ENCODE measurements around the gene F2R. TPM values are rescaled to one million over a fixed set of nuclear protein-coding genes. Genes with fewer than 3 reads are reported as not detected.

The F2R gene
- polyA plus RNA-seq, 3 donors = 54.1 to 77.0 (median 61.4) TPM

DNA sequence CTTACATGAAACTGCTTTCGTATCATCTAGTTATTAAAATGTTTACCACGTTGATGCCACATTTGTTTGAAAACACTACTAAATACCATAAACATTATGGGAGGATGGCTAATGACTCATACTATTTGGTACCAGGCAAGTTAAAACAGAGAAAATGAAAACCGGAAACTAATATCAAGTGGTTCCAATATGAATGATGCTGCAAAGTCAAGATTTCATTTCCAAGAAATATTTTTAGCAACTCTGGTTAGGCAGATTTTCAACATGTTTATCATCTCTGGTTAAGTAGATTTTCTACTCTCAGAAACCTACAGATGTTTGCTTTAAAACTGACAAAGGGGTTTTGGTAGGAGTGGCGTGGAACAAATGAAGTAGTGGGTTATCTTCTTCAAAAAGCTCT, 4.9 kb upstream of the F2R start:
- DNase-seq (ENCODE audit: extremely low read depth in 1 of 11, low read depth in 9 of 11, low spot score in 4 of 11) = no peak

DNA sequence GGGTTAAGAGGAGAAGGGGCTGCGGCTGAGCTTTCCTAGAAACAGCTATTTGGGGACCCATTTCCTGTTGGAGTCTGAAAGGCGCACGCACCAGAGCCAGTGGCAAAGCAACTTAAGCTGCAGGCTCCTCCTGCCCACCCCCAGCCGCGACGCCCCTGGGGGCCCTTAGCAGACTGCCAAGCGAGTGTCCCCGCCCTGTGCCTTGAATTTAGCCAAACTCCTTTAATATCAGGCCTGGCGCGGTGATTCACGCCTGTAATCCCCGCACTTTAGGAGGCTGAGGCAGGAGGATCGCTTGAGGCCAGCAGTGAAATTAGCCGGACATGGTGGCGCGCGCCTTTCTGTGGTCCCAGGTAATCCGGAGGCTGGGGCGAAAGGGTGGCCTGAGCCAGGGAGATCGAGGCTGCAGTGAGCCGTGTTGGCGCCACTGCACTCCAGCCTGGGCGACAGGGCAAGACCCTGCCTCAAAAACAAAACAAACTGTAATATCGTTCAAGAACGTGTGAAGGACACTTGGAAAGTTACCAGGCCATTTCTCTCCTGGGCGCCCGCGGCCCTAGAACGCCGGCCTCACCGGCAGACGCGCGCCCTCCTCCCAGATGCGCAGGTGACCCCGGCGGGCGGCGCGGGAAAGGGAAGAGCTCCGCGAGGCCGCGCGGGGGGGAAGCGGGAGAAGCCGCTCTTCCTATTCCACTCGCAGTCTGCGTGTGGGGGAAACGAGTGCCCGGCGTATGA, 1.0 kb upstream of the F2R start:
- peak in 2 of 11 donors; percentile 18 to 32 for DNase-seq (ENCODE audit: extremely low read depth in 1 of 11, low read depth in 9 of 11, low spot score in 4 of 11)

DNA sequence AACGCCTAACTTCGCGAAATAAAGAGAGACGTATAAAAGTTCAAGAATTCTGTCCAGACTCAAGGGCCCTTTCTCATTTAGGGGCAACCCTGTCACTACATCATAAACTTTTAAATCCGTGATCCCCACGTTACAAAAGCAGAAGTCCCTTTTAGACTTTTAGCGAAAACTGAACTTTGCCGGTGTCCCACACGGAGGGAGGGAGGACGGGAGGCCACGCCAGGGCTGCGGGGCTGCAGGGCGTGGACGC, 515 bp upstream of the F2R start:
- DNase-seq (ENCODE audit: extremely low read depth in 1 of 11, low read depth in 9 of 11, low spot score in 4 of 11) = peak in 3 of 11 donors; percentile 7 to 50 (median 10)

- DNase-seq (ENCODE audit: extremely low read depth in 1 of 11, low read depth in 9 of 11, low spot score in 4 of 11) = peak in 8 of 11 donors; percentile 17 to 47 (median 27)
These were observed 681 bp downstream of the F2R start for GRCh38 chr5:76716456-76717157.

- no peak for DNase-seq (ENCODE audit: extremely low read depth in 1 of 11, low read depth in 9 of 11, low spot score in 4 of 11)
These were observed 1.5 kb downstream of the F2R start for GRCh38 chr5:76717222-76718083.

- DNase-seq (ENCODE audit: extremely low read depth in 1 of 11, low read depth in 9 of 11, low spot score in 4 of 11) = no peak
These were observed 2.5 kb downstream of the F2R start for GRCh38 chr5:76718381-76718832.

DNA sequence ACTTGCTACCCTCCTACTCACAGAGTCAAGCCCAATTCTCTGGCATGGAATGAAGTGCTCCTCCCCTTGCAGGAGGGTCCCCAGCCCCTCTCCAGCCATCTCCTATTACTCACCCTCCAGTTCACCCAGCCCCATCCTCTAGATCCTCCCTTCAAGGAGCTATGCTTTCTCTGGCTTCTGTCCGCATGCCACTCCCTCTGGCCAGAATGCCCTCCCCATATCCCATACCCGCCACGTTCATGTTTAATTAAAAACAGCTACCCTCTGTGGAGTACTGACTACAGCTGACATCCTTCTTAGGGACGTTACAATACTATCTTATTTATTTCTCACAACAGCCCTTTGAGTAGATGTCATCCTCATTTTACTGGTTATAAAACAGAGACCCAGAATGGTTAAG, 3.0 kb downstream of the F2R start:
- DNase-seq (ENCODE audit: extremely low read depth in 1 of 11, low read depth in 9 of 11, low spot score in 4 of 11) = no peak

DNA sequence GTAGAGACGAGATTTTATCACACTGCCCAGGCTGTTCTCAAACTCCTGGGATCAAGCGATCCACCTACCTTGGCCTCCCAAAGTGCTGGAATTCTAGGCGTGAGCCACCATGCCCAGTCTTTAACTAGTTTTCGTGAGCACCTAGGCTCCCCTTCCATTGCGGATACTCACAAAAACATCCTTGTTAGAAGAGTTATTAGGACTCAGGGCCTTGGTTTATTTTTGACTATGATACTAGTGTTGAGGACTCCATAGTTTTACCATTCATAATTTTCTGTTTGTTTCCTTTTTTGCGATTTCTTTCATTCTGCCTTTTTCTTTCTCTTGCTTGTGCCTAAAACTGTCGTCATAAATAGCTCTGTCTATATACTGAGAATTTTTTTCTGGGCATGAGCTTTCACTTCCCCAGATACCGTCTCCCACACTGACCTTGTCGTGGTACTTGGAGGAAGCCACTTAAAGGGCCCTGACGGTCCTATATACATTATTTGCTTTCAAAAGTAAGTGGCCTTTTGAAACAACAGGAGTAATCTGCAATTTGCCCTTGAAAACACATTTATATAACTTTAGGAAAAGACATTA, 5.2 kb downstream of the F2R start:
- no peak for DNase-seq (ENCODE audit: extremely low read depth in 1 of 11, low read depth in 9 of 11, low spot score in 4 of 11)

DNA sequence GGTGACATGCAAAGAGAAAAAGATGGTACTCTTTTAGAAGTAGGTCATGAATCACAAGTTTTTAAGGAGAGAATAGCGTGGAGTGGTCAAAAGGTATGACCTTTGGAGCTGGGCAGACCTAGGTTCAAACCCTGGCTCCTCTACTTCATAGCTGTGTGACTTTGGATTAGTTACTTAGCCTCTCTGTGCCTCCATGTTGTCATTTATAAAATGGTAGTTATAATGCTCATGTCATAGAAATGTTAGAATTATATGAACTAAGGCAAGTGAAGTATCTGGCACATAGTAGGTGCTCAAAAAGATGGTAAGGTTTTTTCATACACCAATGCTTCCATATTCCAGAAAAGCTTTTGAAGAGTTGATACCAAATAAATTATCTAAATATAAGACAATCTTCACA, 7.3 kb downstream of the F2R start:
- no peak for DNase-seq (ENCODE audit: extremely low read depth in 1 of 11, low read depth in 9 of 11, low spot score in 4 of 11)

- DNase-seq (ENCODE audit: extremely low read depth in 1 of 11, low read depth in 9 of 11, low spot score in 4 of 11) = no peak
These were observed 8.0 kb downstream of the F2R start for GRCh38 chr5:76723906-76724305.

DNA sequence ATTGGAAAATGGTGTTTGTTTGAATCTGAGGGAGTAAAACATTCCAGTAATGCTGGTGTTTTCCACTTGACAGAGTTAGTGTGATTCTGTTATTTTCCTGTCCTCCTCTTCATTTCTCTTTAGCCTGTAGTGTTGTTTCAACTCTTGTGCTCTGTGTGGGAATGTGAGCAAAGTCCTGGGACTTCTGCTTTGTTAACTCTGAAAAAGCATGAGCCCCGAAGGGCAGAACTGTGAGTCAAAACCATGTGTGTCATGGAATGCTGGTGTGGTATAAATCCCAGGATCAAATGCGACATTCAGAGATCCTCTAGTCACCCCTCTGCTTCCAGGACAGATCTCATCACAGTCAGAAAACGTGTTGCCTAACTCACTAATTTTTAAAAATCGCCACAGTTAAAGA, 8.9 kb downstream of the F2R start:
- DNase-seq (ENCODE audit: extremely low read depth in 1 of 11, low read depth in 9 of 11, low spot score in 4 of 11) = peak in 1 of 11 donors; percentile 37

GRCh38 chr5:76728965-76729364, 13.0 kb downstream of the F2R start:
- DNase-seq (ENCODE audit: extremely low read depth in 1 of 11, low read depth in 9 of 11, low spot score in 4 of 11) = no peak

- DNase-seq (ENCODE audit: extremely low read depth in 1 of 11, low read depth in 9 of 11, low spot score in 4 of 11) = no peak
These were observed 13.7 kb downstream of the F2R start for GRCh38 chr5:76729373-76730290.

DNA sequence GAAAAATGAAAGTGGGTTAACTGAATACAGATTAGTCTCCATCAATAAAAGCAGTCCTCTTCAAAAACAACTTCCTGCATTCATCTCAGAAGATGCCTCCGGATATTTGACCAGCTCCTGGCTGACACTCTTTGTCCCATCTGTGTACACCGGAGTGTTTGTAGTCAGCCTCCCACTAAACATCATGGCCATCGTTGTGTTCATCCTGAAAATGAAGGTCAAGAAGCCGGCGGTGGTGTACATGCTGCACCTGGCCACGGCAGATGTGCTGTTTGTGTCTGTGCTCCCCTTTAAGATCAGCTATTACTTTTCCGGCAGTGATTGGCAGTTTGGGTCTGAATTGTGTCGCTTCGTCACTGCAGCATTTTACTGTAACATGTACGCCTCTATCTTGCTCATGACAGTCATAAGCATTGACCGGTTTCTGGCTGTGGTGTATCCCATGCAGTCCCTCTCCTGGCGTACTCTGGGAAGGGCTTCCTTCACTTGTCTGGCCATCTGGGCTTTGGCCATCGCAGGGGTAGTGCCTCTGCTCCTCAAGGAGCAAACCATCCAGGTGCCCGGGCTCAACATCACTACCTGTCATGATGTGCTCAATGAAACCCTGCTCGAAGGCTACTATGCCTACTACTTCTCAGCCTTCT, 16.6 kb downstream of the F2R start:
- DNase-seq (ENCODE audit: extremely low read depth in 1 of 11, low read depth in 9 of 11, low spot score in 4 of 11) = no peak

DNA sequence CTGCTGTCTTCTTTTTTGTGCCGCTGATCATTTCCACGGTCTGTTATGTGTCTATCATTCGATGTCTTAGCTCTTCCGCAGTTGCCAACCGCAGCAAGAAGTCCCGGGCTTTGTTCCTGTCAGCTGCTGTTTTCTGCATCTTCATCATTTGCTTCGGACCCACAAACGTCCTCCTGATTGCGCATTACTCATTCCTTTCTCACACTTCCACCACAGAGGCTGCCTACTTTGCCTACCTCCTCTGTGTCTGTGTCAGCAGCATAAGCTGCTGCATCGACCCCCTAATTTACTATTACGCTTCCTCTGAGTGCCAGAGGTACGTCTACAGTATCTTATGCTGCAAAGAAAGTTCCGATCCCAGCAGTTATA, 17.1 kb downstream of the F2R start:
- DNase-seq (ENCODE audit: extremely low read depth in 1 of 11, low read depth in 9 of 11, low spot score in 4 of 11) = no peak

- no peak for DNase-seq (ENCODE audit: extremely low read depth in 1 of 11, low read depth in 9 of 11, low spot score in 4 of 11)
These were observed 20.0 kb downstream of the F2R start for GRCh38 chr5:76735762-76736545.
